Measurements from ENCODE around the gene SIRPG.
A peak's percentile ranks its signal among the peaks of the same experiment; 100 is the strongest.

Gene SIRPG

DNA sequence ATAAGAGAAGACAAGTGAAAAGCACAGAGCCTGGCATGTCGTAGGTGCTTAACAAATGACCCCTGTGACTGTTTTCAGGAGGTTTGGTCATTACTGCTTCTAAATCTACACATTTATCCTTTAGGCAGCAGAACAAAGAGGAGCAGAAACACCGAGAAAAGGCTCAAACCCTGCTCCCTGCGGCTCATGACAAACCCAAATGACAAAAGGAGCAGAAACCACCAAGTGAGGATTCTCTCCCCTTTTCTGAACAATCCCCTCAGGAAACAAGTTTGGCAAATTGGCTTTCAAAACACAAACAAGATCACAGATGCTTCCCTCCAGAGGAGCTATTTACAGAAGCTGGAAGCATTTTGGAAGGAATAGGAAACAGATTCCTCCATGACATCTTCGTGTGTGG is 15.8 kb upstream of the SIRPG start:
- no peak for DNase-seq (ENCODE audit: low read depth)
- TF ChIP-seq, protein P1, sequence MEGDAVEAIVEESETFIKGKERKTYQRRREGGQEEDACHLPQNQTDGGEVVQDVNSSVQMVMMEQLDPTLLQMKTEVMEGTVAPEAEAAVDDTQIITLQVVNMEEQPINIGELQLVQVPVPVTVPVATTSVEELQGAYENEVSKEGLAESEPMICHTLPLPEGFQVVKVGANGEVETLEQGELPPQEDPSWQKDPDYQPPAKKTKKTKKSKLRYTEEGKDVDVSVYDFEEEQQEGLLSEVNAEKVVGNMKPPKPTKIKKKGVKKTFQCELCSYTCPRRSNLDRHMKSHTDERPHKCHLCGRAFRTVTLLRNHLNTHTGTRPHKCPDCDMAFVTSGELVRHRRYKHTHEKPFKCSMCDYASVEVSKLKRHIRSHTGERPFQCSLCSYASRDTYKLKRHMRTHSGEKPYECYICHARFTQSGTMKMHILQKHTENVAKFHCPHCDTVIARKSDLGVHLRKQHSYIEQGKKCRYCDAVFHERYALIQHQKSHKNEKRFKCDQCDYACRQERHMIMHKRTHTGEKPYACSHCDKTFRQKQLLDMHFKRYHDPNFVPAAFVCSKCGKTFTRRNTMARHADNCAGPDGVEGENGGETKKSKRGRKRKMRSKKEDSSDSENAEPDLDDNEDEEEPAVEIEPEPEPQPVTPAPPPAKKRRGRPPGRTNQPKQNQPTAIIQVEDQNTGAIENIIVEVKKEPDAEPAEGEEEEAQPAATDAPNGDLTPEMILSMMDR (conservative IDR thresholded peaks at IDR 0.05; ENCODE audit: low read depth, low read length), result no peak
- no peak overlapping the region for H3K4me3 ChIP-seq (ENCODE audit: low read depth, low read length)

DNA sequence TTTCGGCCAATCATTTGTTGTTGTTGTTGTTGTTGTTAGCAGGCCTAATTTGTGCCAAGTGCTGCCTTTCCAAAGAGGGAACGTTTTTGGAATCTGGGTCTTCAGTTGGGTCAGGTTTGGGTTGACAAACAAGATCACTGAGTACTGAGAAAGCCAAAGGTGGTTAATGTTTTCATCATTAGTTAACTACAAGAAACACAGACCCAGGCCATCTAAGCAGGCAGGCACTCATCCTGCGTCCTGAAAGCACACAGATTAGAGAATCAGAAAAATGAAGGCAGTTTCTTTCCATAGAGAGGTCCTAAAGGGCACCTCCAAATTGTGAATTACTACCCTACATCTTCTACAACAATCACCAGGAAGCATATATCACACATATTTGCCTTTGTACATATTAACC is 15.1 kb upstream of the SIRPG start:
- TF ChIP-seq, protein P1 (conservative IDR thresholded peaks at IDR 0.05; ENCODE audit: low read depth, low read length), result no peak
- no peak overlapping the region for H3K4me3 ChIP-seq (ENCODE audit: low read depth, low read length)
- no peak for DNase-seq (ENCODE audit: low read depth)

DNA sequence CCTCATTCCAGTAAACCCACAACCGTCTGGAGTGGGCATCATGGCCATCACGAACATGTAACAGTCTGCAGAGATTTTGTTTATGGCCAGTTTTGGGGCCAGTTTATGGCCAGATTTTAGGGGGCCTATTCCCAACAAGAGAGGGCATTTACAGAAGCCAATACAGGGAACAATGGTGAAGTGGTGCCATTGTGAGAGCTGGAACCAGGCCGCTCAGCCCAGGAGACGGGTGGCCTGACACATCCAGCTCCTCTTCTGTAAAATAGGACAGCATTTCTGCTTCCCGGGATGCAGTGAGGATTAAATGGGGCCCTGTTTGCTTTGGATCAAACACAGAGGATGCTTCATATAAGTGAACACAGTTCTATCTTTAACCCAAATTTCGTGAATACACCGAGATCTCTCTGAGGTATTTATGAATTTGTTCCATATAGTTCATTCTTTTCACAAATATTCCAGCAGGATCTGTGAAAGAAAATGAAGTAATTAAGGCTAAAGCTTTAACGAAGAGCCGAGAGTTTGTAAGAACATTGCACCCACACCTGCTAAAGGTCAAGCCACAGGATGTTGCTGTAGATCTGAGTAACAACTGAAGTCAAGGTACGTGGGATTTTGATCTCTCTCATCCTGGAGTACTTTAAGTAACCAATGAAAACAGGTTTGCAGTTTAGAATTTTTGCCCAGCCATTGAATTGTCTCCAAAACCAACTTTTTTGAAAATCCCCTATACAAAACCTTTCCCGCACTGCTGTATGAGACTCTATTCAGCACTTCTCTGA is 14.5 kb upstream of the SIRPG start:
- TF ChIP-seq, protein P1 (conservative IDR thresholded peaks at IDR 0.05; ENCODE audit: low read depth, low read length), result no peak
- no peak for DNase-seq (ENCODE audit: low read depth)
- no peak overlapping the region for H3K4me3 ChIP-seq (ENCODE audit: low read depth, low read length)

DNA sequence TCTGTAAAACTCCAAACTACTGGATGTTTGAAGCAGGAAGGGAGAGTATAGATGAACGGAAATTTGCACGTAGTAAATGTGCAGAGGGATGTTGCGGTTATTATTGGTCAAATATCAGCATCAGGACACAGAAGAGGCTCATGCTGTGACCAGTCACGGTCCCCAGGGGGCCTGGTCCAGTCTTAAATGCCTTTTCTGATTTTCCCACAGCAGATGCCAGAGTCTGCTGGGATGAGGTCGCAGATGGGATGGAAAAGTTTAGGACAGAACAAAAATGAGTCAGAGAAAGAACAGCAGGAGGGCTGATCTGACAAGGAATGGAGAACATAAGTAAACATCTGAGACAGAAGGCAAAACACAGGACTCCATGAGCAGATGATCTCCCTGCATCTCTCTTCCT is 11.7 kb upstream of the SIRPG start:
- DNase-seq (ENCODE audit: low read depth), result peak; percentile 62
- H3K4me3 ChIP-seq (ENCODE audit: low read depth, low read length), result no peak overlapping the region
- TF ChIP-seq, protein P1 (conservative IDR thresholded peaks at IDR 0.05; ENCODE audit: low read depth, low read length), result peak; percentile 16

DNA sequence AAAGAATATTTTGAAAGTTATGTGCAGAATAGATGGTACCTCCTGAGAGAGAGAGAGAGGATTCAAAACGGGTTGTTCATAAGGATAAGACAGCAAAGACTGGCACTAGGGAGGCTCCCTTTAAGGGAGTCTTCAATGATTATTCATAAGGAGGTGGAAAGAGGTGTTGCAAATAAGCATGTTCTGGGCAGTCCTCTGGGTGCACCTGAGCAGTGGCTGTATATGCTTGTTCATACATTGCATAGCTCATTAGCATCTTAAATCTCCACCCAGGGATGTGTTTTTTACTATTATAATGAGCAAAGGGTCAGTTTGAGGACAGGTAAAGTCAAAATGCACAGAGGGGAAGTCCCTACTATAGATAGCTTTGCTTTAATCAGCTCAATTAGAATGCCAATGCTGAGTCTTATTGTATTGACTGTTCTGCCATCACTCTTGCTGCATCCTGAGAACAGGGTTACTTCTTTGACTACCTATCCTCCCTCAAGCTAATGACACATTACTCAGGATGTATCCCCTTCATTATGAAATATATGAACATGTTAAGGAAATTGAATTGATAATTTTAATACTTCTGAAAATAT is 10.0 kb upstream of the SIRPG start:
- TF ChIP-seq, protein P1 (conservative IDR thresholded peaks at IDR 0.05; ENCODE audit: low read depth, low read length), result no peak
- no peak for DNase-seq (ENCODE audit: low read depth)
- no peak overlapping the region for H3K4me3 ChIP-seq (ENCODE audit: low read depth, low read length)

DNA sequence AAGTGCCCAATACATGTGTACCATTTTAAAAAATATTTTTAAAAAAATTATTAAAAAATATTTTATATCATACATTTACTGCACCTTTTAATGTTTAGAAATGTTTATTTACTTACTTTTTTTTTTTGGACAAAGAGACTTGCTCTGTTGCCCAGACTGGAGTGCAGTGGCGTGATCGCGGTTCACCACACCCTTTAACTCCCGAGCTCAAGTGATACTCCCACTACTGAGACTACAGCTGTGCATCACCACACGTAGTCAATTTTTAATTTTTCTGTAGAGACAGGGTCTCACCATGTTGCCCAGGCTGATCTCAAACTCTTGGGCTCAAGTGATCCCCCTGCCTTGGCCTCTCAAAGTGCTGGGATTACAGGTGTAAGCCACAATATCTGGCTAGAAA is 9.2 kb upstream of the SIRPG start:
- no peak for DNase-seq (ENCODE audit: low read depth)
- TF ChIP-seq, protein P1 (conservative IDR thresholded peaks at IDR 0.05; ENCODE audit: low read depth, low read length), result no peak
- H3K4me3 ChIP-seq (ENCODE audit: low read depth, low read length), result no peak overlapping the region

DNA sequence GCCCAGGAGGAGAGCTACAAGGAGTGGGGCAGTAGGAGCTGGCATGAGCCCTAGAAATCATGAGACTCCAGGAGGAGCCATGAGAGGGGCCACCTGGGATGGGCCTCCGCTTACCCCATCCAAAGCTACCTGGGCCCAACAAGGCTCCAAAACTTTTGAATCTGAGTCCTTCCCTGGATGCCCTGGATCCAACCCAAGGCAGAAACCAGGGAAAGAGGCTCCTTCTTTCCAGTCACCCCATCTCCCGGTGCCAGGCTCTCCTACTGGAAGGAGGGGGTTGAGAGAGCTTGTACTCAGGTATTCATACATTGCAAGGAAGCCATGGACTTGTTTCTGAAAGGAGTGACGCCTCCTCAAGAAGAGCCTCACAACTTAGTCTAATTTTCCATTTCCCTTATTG is 7.8 kb upstream of the SIRPG start:
- no peak for DNase-seq (ENCODE audit: low read depth)
- no peak overlapping the region for H3K4me3 ChIP-seq (ENCODE audit: low read depth, low read length)
- TF ChIP-seq, protein P1 (conservative IDR thresholded peaks at IDR 0.05; ENCODE audit: low read depth, low read length), result no peak
